NB4 (cell line): ENCODE data around the gene SHISAL1.

Experiments used
- MYC ChIP-seq: IDR thresholded peaks from 2 replicates; pipeline ENCODE4 v1.6.1; 2011; ENCODE audit warnings: low read depth, low read length
- POLR2A ChIP-seq: IDR thresholded peaks from 2 replicates; pipeline ENCODE4 v1.6.1; 2011; ENCODE audit warnings: mild to moderate bottlenecking; ENCODE audit not compliant: insufficient read length; ENCODE audit errors: extremely low read depth
- TF ChIP-seq, protein P1 (sequence below): IDR thresholded peaks from one replicate; pipeline ENCODE4 v1.5.1; 2012; ENCODE audit warnings: low read depth, low read length
- TF ChIP-seq, protein P2 (sequence below): IDR thresholded peaks from 2 replicates; pipeline ENCODE4 v1.6.1; 2011; ENCODE audit warnings: low read depth, low read length

DNA sequence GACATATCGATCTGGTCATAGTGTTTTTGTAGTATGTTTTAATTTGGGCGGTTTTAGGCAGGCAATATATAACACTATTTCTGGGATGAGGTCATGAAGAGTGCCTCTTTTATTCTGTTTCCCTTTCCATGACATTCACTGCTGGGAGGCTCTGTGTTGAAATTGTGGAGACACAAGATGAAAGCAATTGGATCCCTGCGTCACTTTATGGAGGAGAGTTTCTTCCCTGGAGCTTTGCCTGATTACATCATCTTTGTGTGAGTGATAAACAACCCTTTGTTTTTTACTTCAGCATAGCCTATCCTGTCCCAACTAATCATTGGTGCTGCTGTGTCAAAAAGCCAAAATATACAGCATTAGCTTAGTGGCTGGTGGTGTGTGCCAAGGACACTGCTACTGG lies 83.4 kb downstream of the SHISAL1 start:
- TF ChIP-seq, protein P1, sequence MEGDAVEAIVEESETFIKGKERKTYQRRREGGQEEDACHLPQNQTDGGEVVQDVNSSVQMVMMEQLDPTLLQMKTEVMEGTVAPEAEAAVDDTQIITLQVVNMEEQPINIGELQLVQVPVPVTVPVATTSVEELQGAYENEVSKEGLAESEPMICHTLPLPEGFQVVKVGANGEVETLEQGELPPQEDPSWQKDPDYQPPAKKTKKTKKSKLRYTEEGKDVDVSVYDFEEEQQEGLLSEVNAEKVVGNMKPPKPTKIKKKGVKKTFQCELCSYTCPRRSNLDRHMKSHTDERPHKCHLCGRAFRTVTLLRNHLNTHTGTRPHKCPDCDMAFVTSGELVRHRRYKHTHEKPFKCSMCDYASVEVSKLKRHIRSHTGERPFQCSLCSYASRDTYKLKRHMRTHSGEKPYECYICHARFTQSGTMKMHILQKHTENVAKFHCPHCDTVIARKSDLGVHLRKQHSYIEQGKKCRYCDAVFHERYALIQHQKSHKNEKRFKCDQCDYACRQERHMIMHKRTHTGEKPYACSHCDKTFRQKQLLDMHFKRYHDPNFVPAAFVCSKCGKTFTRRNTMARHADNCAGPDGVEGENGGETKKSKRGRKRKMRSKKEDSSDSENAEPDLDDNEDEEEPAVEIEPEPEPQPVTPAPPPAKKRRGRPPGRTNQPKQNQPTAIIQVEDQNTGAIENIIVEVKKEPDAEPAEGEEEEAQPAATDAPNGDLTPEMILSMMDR = no peak
- TF ChIP-seq POLR2A = no peak
- TF ChIP-seq, protein P2, sequence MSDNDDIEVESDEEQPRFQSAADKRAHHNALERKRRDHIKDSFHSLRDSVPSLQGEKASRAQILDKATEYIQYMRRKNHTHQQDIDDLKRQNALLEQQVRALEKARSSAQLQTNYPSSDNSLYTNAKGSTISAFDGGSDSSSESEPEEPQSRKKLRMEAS = no peak
- no peak for TF ChIP-seq MYC
